T1000 (cell line): ENCODE measurements around the gene ADIPOR2.
A peak's percentile ranks its signal among the peaks of the same experiment; 100 is the strongest.

Experiments used
- DNase-seq: peaks from one replicate; lab custom pipeline; 2025; ENCODE audit warnings: mixed read lengths; lab: John Stamatoyannopoulos, UW

Gene ADIPOR2

GRCh38 chr12:1799051-1799881 is 108.4 kb downstream of the ADIPOR2 start:
- no peak for DNase-seq

- no peak for DNase-seq
Measured at GRCh38 chr12:1799882-1800400, 109.1 kb downstream of the ADIPOR2 start.

- peak; percentile 84 for DNase-seq
Measured at GRCh38 chr12:1800401-1801302, 109.8 kb downstream of the ADIPOR2 start.

- no peak for DNase-seq
Measured at GRCh38 chr12:1801303-1801975, 110.6 kb downstream of the ADIPOR2 start.

GRCh38 chr12:1803736-1804135 is 112.9 kb downstream of the ADIPOR2 start:
- DNase-seq, result no peak

GRCh38 chr12:1804545-1805332 is 113.9 kb downstream of the ADIPOR2 start:
- DNase-seq, result peak; percentile 79

- DNase-seq, result no peak
Measured at GRCh38 chr12:1805441-1806081, 114.7 kb downstream of the ADIPOR2 start.

- DNase-seq, result no peak
Measured at GRCh38 chr12:1806301-1807086, 115.6 kb downstream of the ADIPOR2 start.

GRCh38 chr12:1807087-1807860 is 116.4 kb downstream of the ADIPOR2 start:
- no peak for DNase-seq

GRCh38 chr12:1808036-1808797 is 117.3 kb downstream of the ADIPOR2 start:
- DNase-seq, result no peak

GRCh38 chr12:1808798-1809480 is 118.1 kb downstream of the ADIPOR2 start:
- DNase-seq, result no peak

- no peak for DNase-seq
Measured at GRCh38 chr12:1809591-1810190, 118.8 kb downstream of the ADIPOR2 start.

GRCh38 chr12:1810201-1810930 is 119.5 kb downstream of the ADIPOR2 start:
- DNase-seq, result peak; percentile 63

GRCh38 chr12:1810931-1811280 is 120.0 kb downstream of the ADIPOR2 start:
- DNase-seq, result no peak

- DNase-seq, result peak; percentile 33
Measured at GRCh38 chr12:1811281-1811947, 120.5 kb downstream of the ADIPOR2 start.

- DNase-seq, result no peak
Measured at GRCh38 chr12:1811948-1812291, 121.0 kb downstream of the ADIPOR2 start.
